SK-N-MC (cell line): ENCODE results near the gene LMAN1.

ENCODE experiments used
- DNase-seq: peaks from one replicate; pipeline ENCODE4 v3.0.0-alpha.2; 2011; ENCODE audit warnings: low read depth, low spot score
- H3K27ac ChIP-seq: fragments of 200-600 bp; sonication (generic); 2 replicates; pipeline ENCODE4 v1.5.1; 2016; ENCODE audit warnings: mixed run types
- H3K36me3 ChIP-seq: fragments of 200-600 bp; sonication (generic); 2 replicates; pipeline ENCODE4 v1.6.1; 2017; ENCODE audit warnings: antibody characterized with exemption, low read length, mixed read lengths; ENCODE audit not compliant: insufficient read depth
- H3K4me3 ChIP-seq: fragments of 200-600 bp; sonication (generic); 2 replicates; pipeline ENCODE4 v1.5.1; 2016
- H3K9ac ChIP-seq: fragments of 200-600 bp; sonication (generic); 2 replicates; pipeline ENCODE4 v1.8.0; 2017; ENCODE audit warnings: mixed run types, mixed read lengths; ENCODE audit not compliant: insufficient read length
- H3K9me3 ChIP-seq: fragments of 200-600 bp; sonication (generic); 2 replicates; pipeline ENCODE4 v1.6.1; 2017; ENCODE audit warnings: low read depth, mild to moderate bottlenecking, antibody characterized with exemption, low read length, moderate library complexity, mixed read lengths
- EZH2 ChIP-seq: fragments of 200-600 bp; sonication (generic); IDR thresholded peaks from one replicate; pipeline ENCODE4 v1.6.1; 2017; ENCODE audit warnings: antibody characterized with exemption
- FOXP2 ChIP-seq: optimal IDR thresholded peaks from 2 replicates; pipeline ENCODE3; 2011; ENCODE audit warnings: mild to moderate bottlenecking, moderate library complexity; ENCODE audit not compliant: insufficient read depth; ENCODE audit errors: extremely low read length, control extremely low read depth
- POLR2AphosphoS5 ChIP-seq: IDR thresholded peaks from 2 replicates; pipeline ENCODE4 v1.6.1; 2012; ENCODE audit warnings: mild to moderate bottlenecking, low read depth, low read length, borderline replicate concordance

Gene LMAN1

GRCh38 chr18:59376351-59376935, 17.4 kb upstream of the LMAN1 start:
- no peak for DNase-seq
- H3K9me3 ChIP-seq = no peaks in the 10 kb centered on the region
- no peak overlapping the region for H3K27ac ChIP-seq
- no peak overlapping the region for H3K9ac ChIP-seq
- TF ChIP-seq EZH2 (no peak), FOXP2 (no peak), POLR2AphosphoS5 (no peak)
- no peak overlapping the region for H3K4me3 ChIP-seq
- H3K36me3 ChIP-seq = no peaks in the 10 kb centered on the region

- no peak for TF ChIP-seq FOXP2
- TF ChIP-seq POLR2AphosphoS5 = no peak
- no peak for TF ChIP-seq EZH2
- H3K9ac ChIP-seq = no peak overlapping the region
- no peaks in the 10 kb centered on the region for H3K36me3 ChIP-seq
- H3K4me3 ChIP-seq = no peak overlapping the region
- DNase-seq = no peak
- no peak overlapping the region for H3K27ac ChIP-seq
- H3K9me3 ChIP-seq = no peaks in the 10 kb centered on the region
Observed at GRCh38 chr18:59374128-59374527, 15.1 kb upstream of the LMAN1 start.

DNA sequence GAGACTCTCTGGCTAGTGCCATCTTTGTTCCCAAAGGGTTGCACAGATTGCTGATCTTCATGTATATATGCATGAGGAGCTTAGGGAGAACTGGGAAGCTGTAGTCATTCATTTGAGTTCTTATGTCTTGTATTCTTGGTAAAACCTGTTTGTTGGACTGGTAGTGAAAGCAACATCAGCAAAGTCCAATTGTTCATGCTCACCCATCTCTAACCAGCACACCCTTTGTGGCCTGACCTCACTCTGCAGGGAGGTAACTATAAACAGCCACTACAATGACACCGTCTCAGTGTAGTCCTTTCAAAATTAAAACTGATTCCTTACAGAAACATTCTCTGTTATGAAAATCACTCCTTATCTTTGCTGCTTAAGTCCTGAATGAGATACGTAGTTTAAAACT, 13.9 kb upstream of the LMAN1 start:
- no peaks in the 10 kb centered on the region for H3K36me3 ChIP-seq
- no peak for DNase-seq
- H3K9me3 ChIP-seq = no peaks in the 10 kb centered on the region
- no peak for TF ChIP-seq FOXP2
- no peak for TF ChIP-seq POLR2AphosphoS5
- no peak for TF ChIP-seq EZH2
- H3K27ac ChIP-seq = no peak overlapping the region
- H3K4me3 ChIP-seq = no peak overlapping the region
- no peak overlapping the region for H3K9ac ChIP-seq

GRCh38 chr18:59360381-59360780, 1.3 kb upstream of the LMAN1 start:
- Histone ChIP-seq H3K9ac (no peak overlapping the region), H3K9me3 (no peaks in the 10 kb centered on the region), H3K27ac (no peak overlapping the region), H3K36me3 (peaks cover 16% of the 10 kb centered on the region), H3K4me3 (no peak overlapping the region)
- no peak for DNase-seq
- no peak for TF ChIP-seq POLR2AphosphoS5

DNA sequence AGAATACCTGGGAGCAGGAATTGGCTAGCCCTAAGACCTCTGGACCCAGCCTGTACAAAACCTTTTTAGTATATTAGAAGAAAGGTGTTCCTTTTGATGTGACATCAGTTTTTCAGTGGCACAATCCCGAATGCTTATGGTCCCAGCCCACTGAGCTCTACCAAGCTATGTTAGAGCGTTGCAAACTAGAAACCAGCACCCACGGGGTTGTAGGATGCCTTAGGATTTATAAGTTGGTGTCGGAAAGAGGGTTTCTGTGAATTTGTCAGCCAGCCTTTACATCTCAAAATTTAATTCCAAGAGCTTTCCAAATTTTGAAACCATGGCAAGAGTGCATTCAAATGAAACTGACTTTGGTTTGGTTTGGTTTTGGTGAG, 499 bp upstream of the LMAN1 start:
- peaks cover 24% of the 10 kb centered on the region for H3K36me3 ChIP-seq
- TF ChIP-seq FOXP2 (no peak), POLR2AphosphoS5 (no peak), EZH2 (no peak)
- H3K9ac ChIP-seq = no peak overlapping the region
- H3K4me3 ChIP-seq = peak overlapping the region; percentile 92
- H3K27ac ChIP-seq = no peak overlapping the region
- DNase-seq = no peak
- H3K9me3 ChIP-seq = no peaks in the 10 kb centered on the region

- DNase-seq = no peak
- H3K4me3 ChIP-seq = peak overlapping the region; percentile 92
- H3K9ac ChIP-seq = peak overlapping the region; percentile 88
- TF ChIP-seq POLR2AphosphoS5 (no peak), EZH2 (no peak), FOXP2 (no peak)
- H3K27ac ChIP-seq = peak overlapping the region; percentile 31; the same call in 1 of the 2 replicates
- no peaks in the 10 kb centered on the region for H3K9me3 ChIP-seq
- H3K36me3 ChIP-seq = peaks cover 36% of the 10 kb centered on the region
Observed at GRCh38 chr18:59358414-59358711, 702 bp downstream of the LMAN1 start.

- no peak overlapping the region for H3K27ac ChIP-seq
- H3K9ac ChIP-seq = peak overlapping the region; percentile 88
- peak overlapping the region; percentile 92 for H3K4me3 ChIP-seq
- no peak for DNase-seq
- no peaks in the 10 kb centered on the region for H3K9me3 ChIP-seq
- peaks cover 41% of the 10 kb centered on the region for H3K36me3 ChIP-seq
- TF ChIP-seq FOXP2 = no peak
- no peak for TF ChIP-seq EZH2
- no peak for TF ChIP-seq POLR2AphosphoS5
Observed at GRCh38 chr18:59357928-59358327, 1.1 kb downstream of the LMAN1 start.

DNA sequence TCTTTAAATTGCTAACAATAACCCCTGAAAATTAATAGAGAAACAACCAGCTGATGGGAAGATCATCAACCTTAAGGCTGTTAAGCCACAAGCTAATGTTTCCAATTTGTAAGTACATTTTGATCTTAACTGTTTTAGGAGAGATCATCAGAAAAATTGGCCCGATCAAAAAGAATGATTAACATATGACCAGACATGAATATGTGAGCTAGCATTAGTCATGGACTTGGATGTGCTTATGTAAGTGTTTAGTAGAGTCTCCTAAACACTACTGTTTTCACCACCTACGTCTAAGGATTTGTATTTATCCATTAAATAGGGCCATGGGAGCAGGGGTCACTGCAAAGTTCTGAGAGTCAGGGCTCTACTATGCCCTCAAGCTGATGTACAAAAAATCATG, 4.3 kb downstream of the LMAN1 start:
- TF ChIP-seq EZH2 (no peak), POLR2AphosphoS5 (no peak), FOXP2 (no peak)
- H3K4me3 ChIP-seq = no peak overlapping the region
- H3K27ac ChIP-seq = no peak overlapping the region
- peaks cover 68% of the 10 kb centered on the region for H3K36me3 ChIP-seq
- H3K9me3 ChIP-seq = no peaks in the 10 kb centered on the region
- no peak overlapping the region for H3K9ac ChIP-seq
- no peak for DNase-seq

GRCh38 chr18:59353079-59353680, 5.9 kb downstream of the LMAN1 start:
- DNase-seq = no peak
- Histone ChIP-seq H3K4me3 (no peak overlapping the region), H3K9me3 (no peaks in the 10 kb centered on the region), H3K9ac (no peak overlapping the region), H3K27ac (no peak overlapping the region), H3K36me3 (peaks cover 83% of the 10 kb centered on the region)
- TF ChIP-seq EZH2 (no peak), FOXP2 (no peak), POLR2AphosphoS5 (no peak)
